Mucosa of descending colon (tissue), 3 donors: ENCODE results near the gene TGFBI. TPM values are rescaled to one million over a fixed set of nuclear protein-coding genes. Genes with fewer than 3 reads are reported as not detected.

ENCODE experiments used
- ATAC-seq: fragments of 200-7000 bp; cut with Tn5 transposase; one replicate; pipeline ENCODE4 v1.9.1; 2020; ENCODE audit warnings: mild to moderate bottlenecking, moderate library complexity
- DNase-seq, 3 donors: peaks; one replicate each; pipeline ENCODE4 v3.0.0-alpha.2; 2020
- H3K36me3 ChIP-seq: fragments of 200-600 bp; one replicate; pipeline ENCODE4 v1.8.0; 2021; ENCODE audit warnings: low read depth, mild to moderate bottlenecking
- H3K4me1 ChIP-seq: fragments of 200-600 bp; one replicate; pipeline ENCODE4 v1.8.0; 2021; ENCODE audit warnings: low read depth, mild to moderate bottlenecking
- H3K4me3 ChIP-seq: fragments of 200-600 bp; one replicate; pipeline ENCODE4 v1.8.0; 2021; ENCODE audit warnings: mild to moderate bottlenecking
- H3K9me3 ChIP-seq: fragments of 200-600 bp; one replicate; pipeline ENCODE4 v1.8.0; 2021; ENCODE audit warnings: mild to moderate bottlenecking
- CTCF ChIP-seq: fragments of 200-600 bp; IDR thresholded peaks from one replicate; pipeline ENCODE4 v1.8.0; 2022; ENCODE audit warnings: antibody characterized with exemption, mild to moderate bottlenecking
- intact Hi-C, 2 donors: fragments of 100-400 bp; cut with DNase I in 1 of 2; cut with micrococcal nuclease in 1 of 2; formaldehyde crosslinking; loops; one replicate each; pipeline versions ENCODE4 v1.11.0 to v1.11.1; 2022; cut with DNase I, micrococcal nuclease
- total RNA-seq, 3 donors: library from RNA; stranded (reverse); fragmentation: NEBNext Ultra II Directional in 2 of 3; extraction: Animal tissue kit (Norgen Biotek cat#: 25700) in 2 of 3; gene quantifications; one replicate each; pipeline versions ENCODE4 v1.2.1 to v1.2.4, GENCODE V29; 2021 to 2023
- donor health status: DM: no; HTN: no; CAD: no; lungs with moderate emphysema.
- donor health status: DM: no; HTN: no; CAD: no.
- donor health status: DM: no; HTN: yes; CAD: no.

TGFBI gene
- total RNA-seq, 3 donors from 2014 or later: 26.8 to 77.1 (median 47.0) TPM

- TF ChIP-seq CTCF: no peak
- H3K9me3 ChIP-seq: no peaks in the 10 kb centered on the region
- H3K4me1 ChIP-seq: no peaks in the 10 kb centered on the region
- DNase-seq (no peak), ATAC-seq (no peak)
- intact Hi-C loops: no loop called here
- H3K36me3 ChIP-seq: no peaks in the 10 kb centered on the region
- no peak overlapping the region for H3K4me3 ChIP-seq
These were observed 12.7 kb upstream of the TGFBI start for GRCh38 chr5:136015966-136016650.

- H3K36me3 ChIP-seq: no peaks in the 10 kb centered on the region
- H3K4me1 ChIP-seq: no peaks in the 10 kb centered on the region
- no peaks in the 10 kb centered on the region for H3K9me3 ChIP-seq
- TF ChIP-seq CTCF: no peak
- no peak overlapping the region for H3K4me3 ChIP-seq
- intact Hi-C loops: no loop called here
- DNase-seq (no peak), ATAC-seq (no peak)
These were observed 11.8 kb upstream of the TGFBI start for GRCh38 chr5:136016945-136017530.

- Histone ChIP-seq H3K36me3 (no peaks in the 10 kb centered on the region), H3K9me3 (no peaks in the 10 kb centered on the region), H3K4me1 (no peaks in the 10 kb centered on the region), H3K4me3 (no peak overlapping the region)
- DNase-seq (peak in 1 of 3 donors; percentile 53), ATAC-seq (peak; percentile 36)
- TF ChIP-seq CTCF: no peak
- intact Hi-C loops: no loop called here
These were observed 9.7 kb upstream of the TGFBI start for GRCh38 chr5:136018814-136019783.

GRCh38 chr5:136020001-136020382 lies 8.8 kb upstream of the TGFBI start:
- Histone ChIP-seq H3K36me3 (no peaks in the 10 kb centered on the region), H3K9me3 (no peaks in the 10 kb centered on the region), H3K4me3 (no peak overlapping the region), H3K4me1 (no peaks in the 10 kb centered on the region)
- DNase-seq (no peak), ATAC-seq (no peak)
- intact Hi-C loops: no loop called here
- TF ChIP-seq CTCF: no peak

GRCh38 chr5:136020383-136021015 lies 8.3 kb upstream of the TGFBI start:
- intact Hi-C loops: no loop called here
- no peaks in the 10 kb centered on the region for H3K4me1 ChIP-seq
- DNase-seq (no peak), ATAC-seq (peak; percentile 45)
- no peak overlapping the region for H3K4me3 ChIP-seq
- no peak for TF ChIP-seq CTCF
- no peaks in the 10 kb centered on the region for H3K9me3 ChIP-seq
- H3K36me3 ChIP-seq: no peaks in the 10 kb centered on the region
